Testis (tissue), 3 donors: Measurements from ENCODE around the gene SMIM13. TPM values are rescaled to one million over a fixed set of nuclear protein-coding genes. Genes with fewer than 3 reads are reported as not detected.

Source experiments
- DNase-seq: peaks from one replicate; pipeline ENCODE4 v3.0.0-alpha.2; 2019
- H3K27ac ChIP-seq, 2 donors: fragments of 200-600 bp; sonication (generic); one replicate each; pipeline ENCODE4 v1.5.1; 2019
- H3K27me3 ChIP-seq: fragments of 200-600 bp; sonication (generic); one replicate; pipeline ENCODE4 v1.5.1; 2019
- H3K36me3 ChIP-seq: fragments of 200-600 bp; sonication (generic); one replicate; pipeline ENCODE4 v1.5.1; 2017; ENCODE audit warnings: low read depth; ENCODE audit errors: missing control alignments
- H3K4me1 ChIP-seq: fragments of 200-600 bp; sonication (generic); one replicate; pipeline ENCODE4 v1.5.1; 2019
- H3K4me3 ChIP-seq, 2 donors: fragments of 200-600 bp; sonication (generic); one replicate each; pipeline ENCODE4 v1.5.1; 2017 to 2019
- H3K9me3 ChIP-seq: fragments of 200-600 bp; sonication (generic); one replicate; pipeline ENCODE4 v1.5.1; 2017
- POLR2A ChIP-seq: fragments of 450-650 bp; IDR thresholded peaks from one replicate; pipeline ENCODE4 v1.6.1; 2017; ENCODE audit warnings: antibody characterized with exemption, mild to moderate bottlenecking, moderate library complexity
- WGBS, 2 donors: methylation state at CpG; one replicate each; pipeline ENCODE4 v1.1.5; 2018; 5-methylcytosine and 5-hydroxymethylcytosine counted together
- intact Hi-C: fragments of 100-400 bp; cut with DNase I; formaldehyde crosslinking; loops from one replicate; pipeline ENCODE4 v1.15.1; 2023; ENCODE audit warnings: low total_unique reads
- polyA plus RNA-seq: library from polyadenylated mRNA; stranded (reverse); fragments of 350-450 nt; fragmentation: Illumina TruSeq; extraction: RNeasy Lipid Tissue Mini Kit (QIAGEN cat#74804); gene quantifications from one replicate; pipeline ENCODE4 v1.2.3, GENCODE V29; 2014; ENCODE audit warnings: low read depth, low replicate concordance; ENCODE audit not compliant: insufficient read depth
- total RNA-seq, 2 donors: library from RNA; depleted of rRNA; stranded (reverse); fragments of >200 nt; gene quantifications; one replicate each; pipeline ENCODE4 v1.2.3, GENCODE V29; 2016
- TF ChIP-seq, protein P1 (sequence below), 3 experiments: fragments of 450-650 bp in 2 of 3; fragments of 200-600 bp in 1 of 3; sonication (generic) in 1 of 3; IDR thresholded peaks; one replicate each; pipeline ENCODE4 v1.5.1; 2016 to 2019; ENCODE audit warnings: antibody characterized with exemption in 3 of 3, mild to moderate bottlenecking in 2 of 3, moderate library complexity in 1 of 3

Gene SMIM13
- total and polyA plus RNA-seq, 3 donors from 2014 or later: 7.2 to 13.2 (median 8.9) TPM

DNA sequence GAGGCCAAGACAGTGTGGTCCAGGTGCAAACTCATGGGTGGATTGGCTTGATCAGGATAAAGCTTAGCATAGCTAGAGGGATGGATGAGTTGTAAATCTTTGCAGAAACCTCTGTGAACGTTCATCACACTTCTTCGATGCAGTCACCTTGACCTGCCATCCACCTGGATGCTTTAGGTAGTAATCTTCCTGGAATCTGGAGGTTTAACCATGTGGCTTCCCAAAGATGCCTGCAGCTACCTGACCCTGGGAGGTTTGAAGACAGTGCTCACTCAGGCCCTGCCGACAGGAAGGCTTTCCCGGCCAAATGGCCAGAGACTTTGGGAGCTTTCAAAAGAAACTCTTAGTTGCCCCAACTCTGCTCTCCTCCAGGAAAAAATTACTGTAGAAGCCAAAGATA, 73.3 kb downstream of the SMIM13 start:
- DNase-seq: no peak
- H3K36me3 ChIP-seq: no peaks in the 10 kb centered on the region
- no peaks in the 10 kb centered on the region for H3K4me1 ChIP-seq
- no peak overlapping the region for H3K27ac ChIP-seq
- H3K9me3 ChIP-seq: no peaks in the 10 kb centered on the region
- H3K4me3 ChIP-seq: no peak overlapping the region
- H3K27me3 ChIP-seq: no peaks in the 10 kb centered on the region
- TF ChIP-seq, protein P1, sequence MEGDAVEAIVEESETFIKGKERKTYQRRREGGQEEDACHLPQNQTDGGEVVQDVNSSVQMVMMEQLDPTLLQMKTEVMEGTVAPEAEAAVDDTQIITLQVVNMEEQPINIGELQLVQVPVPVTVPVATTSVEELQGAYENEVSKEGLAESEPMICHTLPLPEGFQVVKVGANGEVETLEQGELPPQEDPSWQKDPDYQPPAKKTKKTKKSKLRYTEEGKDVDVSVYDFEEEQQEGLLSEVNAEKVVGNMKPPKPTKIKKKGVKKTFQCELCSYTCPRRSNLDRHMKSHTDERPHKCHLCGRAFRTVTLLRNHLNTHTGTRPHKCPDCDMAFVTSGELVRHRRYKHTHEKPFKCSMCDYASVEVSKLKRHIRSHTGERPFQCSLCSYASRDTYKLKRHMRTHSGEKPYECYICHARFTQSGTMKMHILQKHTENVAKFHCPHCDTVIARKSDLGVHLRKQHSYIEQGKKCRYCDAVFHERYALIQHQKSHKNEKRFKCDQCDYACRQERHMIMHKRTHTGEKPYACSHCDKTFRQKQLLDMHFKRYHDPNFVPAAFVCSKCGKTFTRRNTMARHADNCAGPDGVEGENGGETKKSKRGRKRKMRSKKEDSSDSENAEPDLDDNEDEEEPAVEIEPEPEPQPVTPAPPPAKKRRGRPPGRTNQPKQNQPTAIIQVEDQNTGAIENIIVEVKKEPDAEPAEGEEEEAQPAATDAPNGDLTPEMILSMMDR (IDR thresholded peaks at IDR 0.05): no peak
- no peak for TF ChIP-seq POLR2A
- WGBS, 2 donors: 62 to 84% methylated on average over 4 of the region's 4 CpGs
- intact Hi-C loops: no loop called here

- H3K36me3 ChIP-seq: no peaks in the 10 kb centered on the region
- H3K27me3 ChIP-seq: no peaks in the 10 kb centered on the region
- no peak for TF ChIP-seq POLR2A
- TF ChIP-seq, protein P1 (IDR thresholded peaks at IDR 0.05): no peak
- H3K9me3 ChIP-seq: no peaks in the 10 kb centered on the region
- H3K27ac ChIP-seq: no peak overlapping the region
- H3K4me3 ChIP-seq: no peak overlapping the region
- 70 to 85% methylated on average over 7 of the region's 7 CpGs for WGBS, 2 donors
- H3K4me1 ChIP-seq: peaks cover 6% of the 10 kb centered on the region
- intact Hi-C loops: no loop called here
- no peak for DNase-seq
Measured at GRCh38 chr6:11168091-11168635, 74.5 kb downstream of the SMIM13 start.

DNA sequence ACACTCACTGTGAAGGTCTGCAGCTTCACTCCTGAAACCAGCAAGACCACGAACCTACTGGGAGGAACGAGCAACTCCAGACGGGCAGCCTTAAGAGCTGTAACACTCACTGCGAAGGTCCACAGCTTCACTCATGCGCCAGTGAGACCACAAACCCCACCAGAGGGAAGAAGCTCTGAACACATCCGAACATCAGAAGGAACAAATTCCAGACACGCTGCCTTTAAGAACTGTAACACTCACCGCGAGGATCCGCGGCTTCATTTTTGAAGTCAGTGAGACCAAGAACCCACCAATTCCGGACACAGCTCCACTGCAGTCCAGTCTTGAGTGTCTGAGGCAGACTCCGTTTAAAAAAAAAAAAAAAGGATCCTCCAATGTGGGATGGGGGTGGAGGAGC, 78.3 kb downstream of the SMIM13 start:
- Histone ChIP-seq H3K27ac (no peak overlapping the region), H3K4me3 (no peak overlapping the region), H3K9me3 (no peaks in the 10 kb centered on the region), H3K27me3 (no peaks in the 10 kb centered on the region), H3K36me3 (no peaks in the 10 kb centered on the region), H3K4me1 (peaks cover 6% of the 10 kb centered on the region)
- intact Hi-C loops: no loop called here
- no peak for TF ChIP-seq POLR2A
- TF ChIP-seq, protein P1 (IDR thresholded peaks at IDR 0.05): no peak
- DNase-seq: no peak
- WGBS, 2 donors: 54 to 79% methylated on average over 13 of the region's 13 CpGs

GRCh38 chr6:11172501-11173327, 79.1 kb downstream of the SMIM13 start:
- WGBS, 2 donors: 19 to 24% methylated on average over 17 of the region's 17 CpGs

More at GRCh38 chr6:11172501-11173327, 79.1 kb downstream of the SMIM13 start:
- Histone ChIP-seq H3K9me3 (no peaks in the 10 kb centered on the region), H3K27me3 (no peaks in the 10 kb centered on the region), H3K27ac (no peak overlapping the region), H3K4me1 (peaks cover 6% of the 10 kb centered on the region), H3K36me3 (no peaks in the 10 kb centered on the region), H3K4me3 (no peak overlapping the region)
- TF ChIP-seq, protein P1 (IDR thresholded peaks at IDR 0.05): peak; percentile 80 to 95 (median 83)
- no peak for TF ChIP-seq POLR2A
- intact Hi-C loops: no loop called here
- peak; percentile 86 for DNase-seq
